ENCODE data around the gene ERRFI1. TPM values are rescaled to one million over a fixed set of nuclear protein-coding genes. Genes with fewer than 3 reads are reported as not detected.

The ERRFI1 gene
- total RNA-seq, 4 donors from 2014 or later = 308 to 587 (median 435) TPM

DNA sequence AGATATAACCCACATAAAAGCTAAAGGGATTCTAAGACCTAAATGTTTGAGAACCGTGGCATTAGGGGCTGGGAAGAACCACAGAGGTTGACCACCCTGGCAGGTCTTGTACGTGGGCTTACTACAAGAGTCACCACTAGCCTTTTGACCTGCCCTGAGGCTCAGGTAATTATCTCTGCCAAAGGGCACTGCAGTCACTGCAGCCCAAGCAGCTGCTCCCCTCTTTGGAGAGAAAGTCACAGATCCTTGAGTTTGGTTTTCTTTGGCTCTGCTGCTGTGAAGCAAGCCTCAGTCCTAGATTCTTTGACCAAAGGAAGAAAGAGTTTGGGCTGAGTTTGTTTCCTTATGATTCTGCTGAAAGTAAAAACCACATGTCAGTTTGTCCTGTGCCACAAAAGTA is 53.0 kb downstream of the ERRFI1 start:
- intact Hi-C loops (cut with DNase I) = loop anchor here (10.0 kb wide), 1 partner anchor 472 kb away; no protein-coding TSS in a partner anchor
- Histone ChIP-seq H3K36me3 (peaks cover 41 to 76% (median 67%) of the 10 kb centered on the region in 4 donors), H3K4me1 (peaks cover 3 to 32% (median 26%) of the 10 kb centered on the region in 4 donors), H3K9me3 (no peaks in the 10 kb centered on the region), H3K27me3 (no peaks in the 10 kb centered on the region), H3K27ac (replicated peaks in 1 of 4) (no peak overlapping the region), H3K4me3 (no peak overlapping the region)
- TF ChIP-seq POLR2AphosphoS5 (IDR thresholded peaks at IDR 0.05) (no peak), POLR2A (IDR thresholded peaks at IDR 0.05; ENCODE audit: low read depth) (no peak), EP300 (IDR thresholded peaks at IDR 0.05) (no peak)
- TF ChIP-seq, protein P1, sequence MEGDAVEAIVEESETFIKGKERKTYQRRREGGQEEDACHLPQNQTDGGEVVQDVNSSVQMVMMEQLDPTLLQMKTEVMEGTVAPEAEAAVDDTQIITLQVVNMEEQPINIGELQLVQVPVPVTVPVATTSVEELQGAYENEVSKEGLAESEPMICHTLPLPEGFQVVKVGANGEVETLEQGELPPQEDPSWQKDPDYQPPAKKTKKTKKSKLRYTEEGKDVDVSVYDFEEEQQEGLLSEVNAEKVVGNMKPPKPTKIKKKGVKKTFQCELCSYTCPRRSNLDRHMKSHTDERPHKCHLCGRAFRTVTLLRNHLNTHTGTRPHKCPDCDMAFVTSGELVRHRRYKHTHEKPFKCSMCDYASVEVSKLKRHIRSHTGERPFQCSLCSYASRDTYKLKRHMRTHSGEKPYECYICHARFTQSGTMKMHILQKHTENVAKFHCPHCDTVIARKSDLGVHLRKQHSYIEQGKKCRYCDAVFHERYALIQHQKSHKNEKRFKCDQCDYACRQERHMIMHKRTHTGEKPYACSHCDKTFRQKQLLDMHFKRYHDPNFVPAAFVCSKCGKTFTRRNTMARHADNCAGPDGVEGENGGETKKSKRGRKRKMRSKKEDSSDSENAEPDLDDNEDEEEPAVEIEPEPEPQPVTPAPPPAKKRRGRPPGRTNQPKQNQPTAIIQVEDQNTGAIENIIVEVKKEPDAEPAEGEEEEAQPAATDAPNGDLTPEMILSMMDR (IDR thresholded peaks at IDR 0.05) = no peak
- DNase-seq (ENCODE audit: extremely low spot score) = no peak
- 93% methylated on average over 2 of the region's 2 CpGs for WGBS

DNA sequence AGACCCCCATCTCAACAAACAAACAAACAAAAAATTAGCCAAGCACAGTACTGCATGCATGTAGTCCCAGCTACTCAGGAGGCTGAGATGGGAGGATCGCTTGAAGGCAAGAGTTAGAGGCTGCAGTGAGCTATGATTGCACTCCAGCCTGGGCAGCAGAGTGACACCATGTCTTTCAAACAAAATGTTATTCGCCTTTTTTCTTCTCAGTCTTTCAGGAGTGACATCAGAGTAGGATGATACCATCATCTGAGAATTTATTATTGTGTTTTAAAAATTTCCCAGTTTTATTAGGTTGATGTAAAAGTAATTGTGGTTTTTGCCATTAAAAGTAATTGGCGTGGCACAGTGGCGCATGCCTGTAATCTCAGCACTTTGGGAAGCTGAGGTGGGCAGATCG is 53.8 kb downstream of the ERRFI1 start:
- no peaks in the 10 kb centered on the region for H3K27me3 ChIP-seq
- 96% methylated on average over 5 of the region's 5 CpGs for WGBS
- TF ChIP-seq EP300 (IDR thresholded peaks at IDR 0.05) (no peak), POLR2A (IDR thresholded peaks at IDR 0.05; ENCODE audit: low read depth) (no peak), POLR2AphosphoS5 (IDR thresholded peaks at IDR 0.05) (no peak)
- TF ChIP-seq, protein P1 (IDR thresholded peaks at IDR 0.05) = no peak
- H3K36me3 ChIP-seq = peaks cover 39 to 73% (median 65%) of the 10 kb centered on the region in 4 donors
- H3K9me3 ChIP-seq = no peaks in the 10 kb centered on the region
- H3K27ac ChIP-seq (replicated peaks in 1 of 4) = no peak overlapping the region
- H3K4me1 ChIP-seq = peaks cover 7 to 33% (median 26%) of the 10 kb centered on the region in 4 donors
- H3K4me3 ChIP-seq = no peak overlapping the region
- intact Hi-C loops (cut with DNase I) = loop anchor here (10.0 kb wide), 1 partner anchor 473 kb away; no protein-coding TSS in a partner anchor
- no peak for DNase-seq (ENCODE audit: extremely low spot score)

DNA sequence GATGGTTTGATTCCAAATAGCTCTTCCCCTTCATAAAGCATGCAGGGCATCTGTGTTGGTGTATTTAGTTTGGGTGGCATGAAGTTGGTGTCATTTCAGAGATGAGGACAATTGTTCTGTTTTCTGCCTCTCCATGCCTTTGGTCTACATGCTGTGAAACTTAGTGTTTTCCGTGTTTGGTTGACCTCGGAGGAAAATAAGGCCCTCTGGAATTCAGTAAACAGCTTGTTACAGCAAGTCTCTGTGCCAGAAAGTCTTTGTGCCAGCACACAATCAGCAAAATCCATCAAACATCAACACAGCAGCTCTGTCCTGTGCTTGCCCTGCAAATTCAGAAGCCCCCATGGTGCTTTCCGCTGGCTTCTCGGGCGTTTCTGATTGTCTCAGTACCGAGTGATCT is 55.1 kb downstream of the ERRFI1 start:
- no peak overlapping the region for H3K27ac ChIP-seq (replicated peaks in 1 of 4)
- H3K4me3 ChIP-seq = no peak overlapping the region
- H3K9me3 ChIP-seq = no peaks in the 10 kb centered on the region
- peaks cover 43 to 83% (median 67%) of the 10 kb centered on the region in 4 donors for H3K36me3 ChIP-seq
- WGBS = 81% methylated on average over 6 of the region's 6 CpGs
- peaks cover 12 to 33% (median 26%) of the 10 kb centered on the region in 4 donors for H3K4me1 ChIP-seq
- no peaks in the 10 kb centered on the region for H3K27me3 ChIP-seq
- DNase-seq (ENCODE audit: extremely low spot score) = no peak
- intact Hi-C loops (cut with DNase I) = loop anchor here (10.0 kb wide), 1 partner anchor 474 kb away; no protein-coding TSS in a partner anchor
- TF ChIP-seq, protein P1 (IDR thresholded peaks at IDR 0.05) = no peak
- TF ChIP-seq POLR2AphosphoS5 (IDR thresholded peaks at IDR 0.05) = no peak
- no peak for TF ChIP-seq EP300 (IDR thresholded peaks at IDR 0.05)
- no peak for TF ChIP-seq POLR2A (IDR thresholded peaks at IDR 0.05; ENCODE audit: low read depth)

DNA sequence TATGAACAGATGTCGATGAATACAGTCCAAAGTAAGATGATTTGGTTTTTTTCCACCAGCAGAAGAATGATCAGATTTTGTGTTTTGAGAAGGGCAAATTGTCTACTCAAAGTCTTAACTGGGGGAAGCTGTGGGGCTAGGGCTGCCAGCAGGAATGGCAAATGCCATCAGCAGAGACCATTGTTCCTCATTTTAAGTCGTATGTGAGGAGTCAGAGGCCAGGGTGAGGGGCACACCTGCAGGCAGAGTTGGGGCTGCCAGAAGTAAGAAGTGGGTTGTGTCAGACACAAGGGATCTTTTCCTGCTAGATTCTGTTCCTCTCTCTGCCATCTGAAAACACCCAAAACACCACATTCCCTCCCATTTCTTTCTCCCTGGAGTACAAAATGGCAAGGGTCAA is 55.9 kb downstream of the ERRFI1 start:
- Histone ChIP-seq H3K9me3 (no peaks in the 10 kb centered on the region), H3K27me3 (no peaks in the 10 kb centered on the region), H3K36me3 (peaks cover 51 to 90% (median 75%) of the 10 kb centered on the region in 4 donors), H3K27ac (replicated peaks in 1 of 4) (peak overlapping the region in 2 of 4 donors; percentile 3 to 7), H3K4me1 (peaks cover 12 to 33% (median 24%) of the 10 kb centered on the region in 4 donors), H3K4me3 (no peak overlapping the region)
- DNase-seq (ENCODE audit: extremely low spot score) = no peak
- TF ChIP-seq POLR2A (IDR thresholded peaks at IDR 0.05; ENCODE audit: low read depth) (no peak), EP300 (IDR thresholded peaks at IDR 0.05) (no peak), POLR2AphosphoS5 (IDR thresholded peaks at IDR 0.05) (no peak)
- TF ChIP-seq, protein P1 (IDR thresholded peaks at IDR 0.05) = no peak
- WGBS = 77% methylated on average over 2 of the region's 2 CpGs
- intact Hi-C loops (cut with DNase I) = loop anchor here (10.0 kb wide), 1 partner anchor 475 kb away; no protein-coding TSS in a partner anchor

Measured in esophagus muscularis mucosa (tissue), 4 donors.